HEK293 (cell line): ENCODE measurements around the gene MSI2.
A peak's percentile ranks its signal among the peaks of the same experiment; 100 is the strongest.

Experiments
- CTCF ChIA-PET: fragments of 350-600 bp; formaldehyde crosslinking; extraction: SDS; loops from one replicate; lab custom pipeline; 2021; ENCODE audit warnings: antibody characterized with exemption; lab: Yijun Ruan, JAX
- POLR2A ChIA-PET: fragments of 300-600 bp; formaldehyde crosslinking; extraction: SDS; loops from one replicate; lab custom pipeline; 2020; ENCODE audit warnings: antibody characterized with exemption, inconsistent platforms; lab: Yijun Ruan, JAX
- H3K27ac ChIP-seq: fragments of 200-500 bp; sonication (Bioruptor generic); 2 replicates; pipeline ENCODE4 v1.5.1; 2014; ENCODE audit warnings: low read depth, low read length, control low read depth, inconsistent platforms; ENCODE audit errors: extremely low read depth
- H3K36me3 ChIP-seq, 2 experiments: fragments of 200-500 bp in 1 of 2; sonication (Bioruptor generic) in 1 of 2; 1 replicate in 1 of 2; 2 replicates in 1 of 2; pipeline ENCODE4 v1.5.1; 2014 to 2017; ENCODE audit warnings: inconsistent platforms in 2 of 2, low read length in 2 of 2; ENCODE audit not compliant: control insufficient read depth in 2 of 2, insufficient read depth in 1 of 2
- H3K4me1 ChIP-seq: fragments of 200-500 bp; sonication (Bioruptor generic); 2 replicates; pipeline ENCODE4 v1.5.1; 2014; ENCODE audit warnings: mild to moderate bottlenecking, low read length, inconsistent platforms; ENCODE audit not compliant: control insufficient read depth, insufficient read depth
- H3K4me3 ChIP-seq: 2 replicates; pipeline ENCODE4 v1.5.1; 2011; ENCODE audit warnings: low read depth, mild to moderate bottlenecking, control low read depth, low read length, moderate library complexity
- H3K9me3 ChIP-seq: fragments of 200-500 bp; sonication (Bioruptor generic); 2 replicates; pipeline ENCODE4 v1.5.1; 2014; ENCODE audit warnings: low read depth, low read length, inconsistent platforms; ENCODE audit not compliant: control insufficient read depth, insufficient read depth
- GLIS1 ChIP-seq: fragments of 450-650 bp; formaldehyde crosslinking; IDR thresholded peaks from 2 replicates; pipeline ENCODE4 v1.5.1; 2016; ENCODE audit warnings: missing biosample characterization, missing genetic modification characterization
- HOXA7 ChIP-seq: sonication (generic); formaldehyde crosslinking; IDR thresholded peaks from 2 replicates; pipeline ENCODE4 v1.8.1; 2022; ENCODE audit warnings: missing genetic modification reagents, borderline replicate concordance
- SCRT2 ChIP-seq: fragments of 450-650 bp; formaldehyde crosslinking; IDR thresholded peaks from 2 replicates; pipeline ENCODE4 v1.5.1; 2016; ENCODE audit warnings: missing biosample characterization, missing genetic modification characterization
- SP3 ChIP-seq: fragments of 450-650 bp; formaldehyde crosslinking; IDR thresholded peaks from 2 replicates; pipeline ENCODE4 v1.5.1; 2016; ENCODE audit warnings: missing biosample characterization, missing genetic modification characterization
- WT1 ChIP-seq: fragments of 450-650 bp; formaldehyde crosslinking; IDR thresholded peaks from 2 replicates; pipeline ENCODE4 v1.5.1; 2016; ENCODE audit warnings: missing biosample characterization, missing genetic modification characterization
- ZIC2 ChIP-seq: fragments of 450-650 bp; formaldehyde crosslinking; IDR thresholded peaks from 2 replicates; pipeline ENCODE4 v1.5.1; 2016; ENCODE audit warnings: missing biosample characterization, missing genetic modification characterization
- ZNF155 ChIP-seq: fragments of 450-650 bp; formaldehyde crosslinking; IDR thresholded peaks from 2 replicates; pipeline ENCODE4 v1.5.1; 2016; ENCODE audit warnings: missing biosample characterization, missing genetic modification characterization
- ZNF174 ChIP-seq: fragments of 450-650 bp; formaldehyde crosslinking; IDR thresholded peaks from 2 replicates; pipeline ENCODE4 v1.5.0; 2017; ENCODE audit warnings: missing biosample characterization, mild to moderate bottlenecking, missing genetic modification characterization
- ZNF184 ChIP-seq: fragments of 450-650 bp; IDR thresholded peaks from 2 replicates; pipeline ENCODE4 v1.5.1; 2018; ENCODE audit warnings: missing biosample characterization, mild to moderate bottlenecking, missing genetic modification characterization
- ZNF2 ChIP-seq: fragments of 450-650 bp; formaldehyde crosslinking; IDR thresholded peaks from 2 replicates; pipeline ENCODE4 v1.5.1; 2016; ENCODE audit warnings: missing biosample characterization, missing genetic modification characterization
- ZNF221 ChIP-seq: fragments of 450-650 bp; formaldehyde crosslinking; IDR thresholded peaks from 2 replicates; pipeline ENCODE4 v1.5.1; 2017; ENCODE audit warnings: missing biosample characterization, missing genetic modification characterization, borderline replicate concordance
- ZNF223 ChIP-seq: fragments of 450-650 bp; formaldehyde crosslinking; IDR thresholded peaks from 2 replicates; pipeline ENCODE4 v1.5.1; 2016; ENCODE audit warnings: missing biosample characterization, missing genetic modification characterization
- ZNF324 ChIP-seq: fragments of 450-650 bp; formaldehyde crosslinking; IDR thresholded peaks from 2 replicates; pipeline ENCODE4 v1.5.1; 2016; ENCODE audit warnings: missing biosample characterization, missing genetic modification characterization
- ZNF341 ChIP-seq: fragments of 450-650 bp; formaldehyde crosslinking; IDR thresholded peaks from 2 replicates; pipeline ENCODE4; 2016; ENCODE audit warnings: low read depth, missing biosample characterization, missing genetic modification characterization
- ZNF350 ChIP-seq: fragments of 450-650 bp; formaldehyde crosslinking; IDR thresholded peaks from 2 replicates; pipeline ENCODE4 v1.5.0; 2017; ENCODE audit warnings: missing biosample characterization, mild to moderate bottlenecking, missing genetic modification characterization
- ZNF354C ChIP-seq: fragments of 450-650 bp; formaldehyde crosslinking; IDR thresholded peaks from 2 replicates; pipeline ENCODE4 v1.5.1; 2016; ENCODE audit warnings: missing biosample characterization, missing genetic modification characterization, low read depth, borderline replicate concordance
- ZNF426 ChIP-seq: fragments of 450-650 bp; formaldehyde crosslinking; IDR thresholded peaks from 2 replicates; pipeline ENCODE4 v1.5.1; 2017; ENCODE audit warnings: missing biosample characterization, missing genetic modification characterization, mild to moderate bottlenecking, inconsistent platforms, moderate library complexity
- ZNF48 ChIP-seq: fragments of 450-650 bp; formaldehyde crosslinking; IDR thresholded peaks from 2 replicates; pipeline ENCODE4 v1.5.1; 2016; ENCODE audit warnings: missing biosample characterization, missing genetic modification characterization
- ZNF514 ChIP-seq: fragments of 450-650 bp; formaldehyde crosslinking; IDR thresholded peaks from 2 replicates; pipeline ENCODE4 v1.5.1; 2016; ENCODE audit warnings: missing biosample characterization, missing genetic modification characterization
- ZNF544 ChIP-seq: fragments of 450-650 bp; formaldehyde crosslinking; IDR thresholded peaks from 2 replicates; pipeline ENCODE4 v1.5.0; 2017; ENCODE audit warnings: missing biosample characterization, missing genetic modification characterization
- ZNF558 ChIP-seq: fragments of 450-650 bp; formaldehyde crosslinking; IDR thresholded peaks from 2 replicates; pipeline ENCODE4 v1.5.1; 2016; ENCODE audit warnings: missing biosample characterization, missing genetic modification characterization
- ZNF624 ChIP-seq: fragments of 450-650 bp; formaldehyde crosslinking; IDR thresholded peaks from 2 replicates; pipeline ENCODE4 v1.5.1; 2017; ENCODE audit warnings: missing biosample characterization, missing genetic modification characterization
- ZNF626 ChIP-seq: fragments of 450-650 bp; sonication (Bioruptor Pico); formaldehyde crosslinking; IDR thresholded peaks from 2 replicates; pipeline ENCODE4 v1.5.1; 2018; ENCODE audit warnings: missing biosample characterization, missing genetic modification characterization, inconsistent platforms
- ZNF701 ChIP-seq: fragments of 450-650 bp; formaldehyde crosslinking; IDR thresholded peaks from 2 replicates; pipeline ENCODE4 v1.5.1; 2016; ENCODE audit warnings: missing biosample characterization, missing genetic modification characterization
- ZNF76 ChIP-seq: fragments of 450-650 bp; formaldehyde crosslinking; IDR thresholded peaks from 2 replicates; pipeline ENCODE4; 2016; ENCODE audit warnings: low read depth, missing biosample characterization, missing genetic modification characterization, borderline replicate concordance
- TF ChIP-seq, protein P1 (sequence below): fragments of 450-650 bp; formaldehyde crosslinking; IDR thresholded peaks from 2 replicates; pipeline ENCODE4 v1.5.1; 2016; ENCODE audit warnings: missing biosample characterization, missing genetic modification characterization
- TF ChIP-seq, protein P2 (sequence below): fragments of 450-650 bp; formaldehyde crosslinking; IDR thresholded peaks from 2 replicates; pipeline ENCODE4 v1.5.1; 2016; ENCODE audit warnings: missing biosample characterization, missing genetic modification characterization

Gene MSI2

DNA sequence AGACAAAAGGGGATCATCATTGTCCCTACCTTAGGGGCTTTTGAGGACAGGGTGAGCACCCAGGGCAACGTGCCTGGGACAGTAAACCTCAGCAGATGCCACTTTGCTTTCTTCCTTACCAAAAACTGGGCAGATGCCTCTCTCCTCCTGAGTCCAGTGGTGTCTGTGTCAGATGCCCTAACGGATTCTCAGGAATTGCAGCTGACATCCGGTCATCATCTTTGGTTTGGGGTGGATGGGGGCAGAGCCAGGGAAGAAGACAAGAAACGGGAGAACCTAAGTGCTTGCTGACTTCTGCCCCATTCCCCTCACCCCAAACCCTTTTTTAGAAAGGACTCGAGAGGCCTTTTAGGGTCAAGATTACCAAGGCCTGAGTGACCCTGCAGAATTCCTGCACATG, 187.5 kb downstream of the MSI2 start:
- ChIA-PET POLR2A (no interaction called here), CTCF (interaction anchor here (0.6 to 1.1 kb wide), 2 partner anchors 32 to 154 kb away, joined by 3 read pairs; no protein-coding TSS in a partner anchor)

DNA sequence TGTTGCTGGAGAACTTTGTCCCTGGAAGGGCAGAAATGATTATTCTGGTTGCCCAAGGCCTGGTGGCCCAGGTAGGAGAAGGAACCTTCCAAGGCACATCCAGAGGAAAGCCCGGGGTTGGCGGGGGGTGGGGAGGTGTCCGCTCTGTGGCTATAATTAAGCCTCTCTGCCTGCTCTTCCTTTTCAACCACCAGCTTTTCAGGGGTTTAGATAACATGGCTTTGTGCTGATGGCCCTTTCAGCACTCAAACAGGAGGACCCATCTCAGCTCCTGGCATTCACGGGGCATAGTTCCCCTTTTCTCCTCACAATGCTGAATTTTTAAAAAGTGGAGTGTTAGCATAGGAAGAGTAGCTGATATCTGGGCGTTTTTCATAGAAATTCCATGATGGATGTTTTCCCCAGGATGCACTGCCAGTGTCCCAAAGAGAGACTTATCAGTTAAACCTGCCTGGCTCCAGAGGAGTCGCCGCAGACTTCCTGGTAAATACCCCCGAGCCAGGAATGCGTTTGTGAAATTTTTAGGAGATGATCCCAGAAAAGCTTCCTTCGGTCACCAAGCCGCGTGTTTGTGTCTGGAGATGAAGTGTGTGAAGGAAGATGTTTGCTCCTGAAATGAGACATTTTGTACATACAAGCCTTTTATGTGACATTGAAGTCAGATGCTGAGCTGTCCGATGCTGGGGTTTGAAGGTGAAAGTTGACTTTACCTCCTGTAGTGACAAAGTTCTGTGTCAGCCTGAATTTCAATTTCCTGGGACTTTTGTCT, 188.5 kb downstream of the MSI2 start:
- CTCF ChIA-PET, result interaction anchor here (0.5 to 1.3 kb wide), 6 partner anchors 28 to 202 kb away, joined by 3 read pairs; no protein-coding TSS in a partner anchor
- no peak overlapping the region for H3K27ac ChIP-seq
- POLR2A ChIA-PET, result no interaction called here
- peaks cover 23% of the 10 kb centered on the region for H3K4me1 ChIP-seq
- TF ChIP-seq ZIC2 (0 out of 2 replicates have a peak, but pooled peaks have one; percentile 13), GLIS1 (tag by site-specific recombination) (peak; percentile 71), WT1 (tag by site-specific recombination) (no peak)
- TF ChIP-seq, all 188 proteins: peak for 2
- Histone ChIP-seq H3K36me3 (no peaks in the 10 kb centered on the region), H3K9me3 (no peaks in the 10 kb centered on the region), H3K4me3 (no peak overlapping the region)

More for the DNA sequence above, 187.5 kb downstream of the MSI2 start:
- Histone ChIP-seq H3K4me3 (no peak overlapping the region), H3K4me1 (peaks cover 23% of the 10 kb centered on the region), H3K27ac (no peak overlapping the region), H3K36me3 (no peaks in the 10 kb centered on the region), H3K9me3 (no peaks in the 10 kb centered on the region)
- TF ChIP-seq ZNF354C (tag by site-specific recombination) (no peak), ZNF2 (tag by site-specific recombination) (no peak), ZNF48 (no peak), SCRT2 (tag by site-specific recombination) (no peak), ZNF558 (tag by site-specific recombination) (no peak), ZNF350 (tag by site-specific recombination) (no peak), ZNF624 (tag by site-specific recombination) (no peak), ZNF544 (no peak), HOXA7 (no peak), ZNF221 (no peak), ZNF341 (tag by site-specific recombination) (no peak), ZNF184 (tag by site-specific recombination) (no peak), ZNF324 (tag by site-specific recombination) (no peak)
- TF ChIP-seq, protein P1, sequence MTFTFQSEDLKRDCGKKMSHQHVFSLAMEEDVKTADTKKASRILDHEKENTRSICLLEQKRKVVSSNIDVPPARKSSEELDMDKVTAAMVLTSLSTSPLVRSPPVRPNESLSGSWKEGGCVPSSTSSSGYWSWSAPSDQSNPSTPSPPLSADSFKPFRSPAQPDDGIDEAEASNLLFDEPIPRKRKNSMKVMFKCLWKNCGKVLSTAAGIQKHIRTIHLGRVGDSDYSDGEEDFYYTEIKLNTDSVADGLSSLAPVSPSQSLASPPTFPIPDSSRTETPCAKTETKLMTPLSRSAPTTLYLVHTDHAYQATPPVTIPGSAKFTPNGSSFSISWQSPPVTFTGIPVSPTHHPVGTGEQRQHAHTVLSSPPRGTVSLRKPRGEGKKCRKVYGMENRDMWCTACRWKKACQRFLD (tag by site-specific recombination), result no peak
- TF ChIP-seq, protein P2, sequence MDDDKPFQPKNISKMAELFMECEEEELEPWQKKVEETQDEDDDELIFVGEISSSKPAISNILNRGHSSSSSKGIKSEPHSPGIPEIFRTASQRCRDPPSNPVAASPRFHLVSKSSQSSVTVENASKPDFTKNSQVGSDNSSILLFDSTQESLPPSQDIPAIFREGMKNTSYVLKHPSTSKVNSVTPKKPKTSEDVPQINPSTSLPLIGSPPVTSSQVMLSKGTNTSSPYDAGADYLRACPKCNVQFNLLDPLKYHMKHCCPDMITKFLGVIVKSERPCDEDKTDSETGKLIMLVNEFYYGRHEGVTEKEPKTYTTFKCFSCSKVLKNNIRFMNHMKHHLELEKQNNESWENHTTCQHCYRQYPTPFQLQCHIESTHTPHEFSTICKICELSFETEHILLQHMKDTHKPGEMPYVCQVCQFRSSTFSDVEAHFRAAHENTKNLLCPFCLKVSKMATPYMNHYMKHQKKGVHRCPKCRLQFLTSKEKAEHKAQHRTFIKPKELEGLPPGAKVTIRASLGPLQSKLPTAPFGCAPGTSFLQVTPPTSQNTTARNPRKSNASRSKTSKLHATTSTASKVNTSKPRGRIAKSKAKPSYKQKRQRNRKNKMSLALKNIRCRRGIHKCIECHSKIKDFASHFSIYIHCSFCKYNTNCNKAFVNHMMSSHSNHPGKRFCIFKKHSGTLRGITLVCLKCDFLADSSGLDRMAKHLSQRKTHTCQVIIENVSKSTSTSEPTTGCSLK, result no peak

DNA sequence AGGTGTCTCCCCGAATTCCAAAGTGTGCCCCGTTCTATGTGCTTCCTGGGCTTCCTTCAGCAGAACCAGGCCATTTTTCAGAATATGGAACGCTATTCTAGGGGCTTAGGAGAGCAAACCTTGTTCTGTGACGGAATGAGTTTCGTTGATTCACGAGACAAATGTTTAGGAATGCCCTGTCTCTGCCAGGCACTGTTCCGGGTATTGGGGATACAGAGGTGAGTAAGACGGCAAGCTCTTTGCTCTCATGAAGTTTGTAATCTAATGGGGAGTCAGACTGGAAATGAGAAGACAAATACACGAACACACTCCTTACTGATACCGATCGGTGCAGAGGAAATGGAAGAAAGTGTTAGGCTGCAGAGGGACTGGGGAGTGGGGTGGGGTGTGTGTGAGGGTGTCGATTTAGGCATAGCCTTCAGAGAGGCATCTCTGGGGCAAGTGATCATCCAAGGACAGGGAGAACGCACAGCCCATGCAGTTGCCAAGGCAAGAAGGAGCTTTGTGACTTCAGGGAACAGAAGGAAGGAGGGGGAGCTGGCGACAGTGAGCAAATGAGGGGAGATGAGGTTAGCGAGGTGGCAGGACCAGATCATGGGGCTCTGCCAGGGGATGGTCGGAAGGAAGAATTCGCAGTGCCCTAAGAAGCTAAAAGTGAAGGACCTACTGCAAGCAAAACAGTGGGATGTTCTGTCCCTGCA, 189.6 kb downstream of the MSI2 start:
- Histone ChIP-seq H3K9me3 (no peaks in the 10 kb centered on the region), H3K36me3 (no peaks in the 10 kb centered on the region), H3K4me1 (peaks cover 12% of the 10 kb centered on the region), H3K27ac (no peak overlapping the region), H3K4me3 (no peak overlapping the region)
- TF ChIP-seq ZNF155 (tag by site-specific recombination) (no peak), ZNF174 (tag by site-specific recombination) (no peak), ZNF76 (tag by site-specific recombination) (no peak), ZNF701 (tag by site-specific recombination) (no peak), ZNF626 (tag by site-specific recombination) (no peak), ZNF426 (tag by site-specific recombination) (no peak), SP3 (no peak), ZNF514 (tag by site-specific recombination) (no peak), ZNF223 (tag by site-specific recombination) (no peak)
- TF ChIP-seq, protein P1 (tag by site-specific recombination), result no peak
- POLR2A ChIA-PET, result no interaction called here
- CTCF ChIA-PET, result interaction anchor here (0.5 to 1.2 kb wide), 3 partner anchors 46 to 387 kb away, joined by 3 to 5 read pairs (median 3); no protein-coding TSS in a partner anchor
